Lung (tissue), 12 donors: Measurements from ENCODE around the gene CALHM6. TPM values are rescaled to one million over a fixed set of nuclear protein-coding genes. Genes with fewer than 3 reads are reported as not detected.

Experiments
- ATAC-seq: fragments of 200-7000 bp; cut with Tn5 transposase; one replicate; pipeline ENCODE4 v1.9.1; 2020; ENCODE audit warnings: moderate number of reproducible peaks; ENCODE audit not compliant: insufficient read depth, low FRiP score
- DNase-seq, 3 donors: peaks; one replicate each; pipeline ENCODE4 v3.0.0-alpha.2; 2013 to 2017
- H3K27ac ChIP-seq, 2 donors: one replicate each; pipeline ENCODE4 v1.5.1; 2013; ENCODE audit warnings: mild to moderate bottlenecking in 2 of 2, moderate library complexity in 2 of 2, control low read depth in 1 of 2, inconsistent platforms in 1 of 2, low read depth in 1 of 2, low read length in 1 of 2
- H3K27me3 ChIP-seq, 3 donors: one replicate each; pipeline ENCODE4 v1.5.1; 2013; ENCODE audit warnings: low read length in 2 of 3; ENCODE audit not compliant: control insufficient read depth in 3 of 3, insufficient read depth in 3 of 3
- H3K36me3 ChIP-seq, 4 donors: one replicate each; pipeline ENCODE4 v1.5.1; 2013; ENCODE audit warnings: low read length in 4 of 4, mild to moderate bottlenecking in 1 of 4, moderate library complexity in 1 of 4; ENCODE audit not compliant: control insufficient read depth in 4 of 4, insufficient read depth in 4 of 4
- H3K4me1 ChIP-seq, 5 donors: one replicate each; pipeline ENCODE4 v1.5.1; 2013; ENCODE audit warnings: low read length in 5 of 5, mild to moderate bottlenecking in 2 of 5, moderate library complexity in 1 of 5; ENCODE audit not compliant: control insufficient read depth in 5 of 5, insufficient read depth in 5 of 5
- H3K4me3 ChIP-seq: one replicate; pipeline ENCODE4 v1.5.1; 2013; ENCODE audit warnings: mild to moderate bottlenecking, control low read depth, moderate library complexity
- H3K9ac ChIP-seq, 2 donors: one replicate each; pipeline ENCODE4 v1.5.1; 2013; ENCODE audit warnings: low read length in 2 of 2, control low read depth in 1 of 2; ENCODE audit not compliant: insufficient read depth in 1 of 2
- H3K9me3 ChIP-seq, 4 donors: one replicate each; pipeline ENCODE4 v1.5.1; 2013; ENCODE audit warnings: low read length in 3 of 4, mild to moderate bottlenecking in 1 of 4, moderate library complexity in 1 of 4; ENCODE audit not compliant: control insufficient read depth in 4 of 4, insufficient read depth in 3 of 4
- CTCF ChIP-seq: IDR thresholded peaks from 2 replicates; pipeline ENCODE4 v1.5.1; 2012; ENCODE audit warnings: mild to moderate bottlenecking; ENCODE audit errors: control extremely low read depth, extremely low read depth
- WGBS, 2 donors: extraction: QIAGEN DNeasy Blood & Tissue Kit; methylation state at CpG; one replicate each; pipeline ENCODE4 v1.1.7; 2013; 5-methylcytosine and 5-hydroxymethylcytosine counted together
- polyA plus RNA-seq, 2 donors: library from polyadenylated mRNA; stranded (reverse); fragments of 200-250 nt; gene quantifications; one replicate each; pipeline ENCODE4 v1.2.1, GENCODE V29; 2013
- total RNA-seq, 2 donors: library from RNA; depleted of rRNA in 1 of 2; stranded (reverse); fragments of >200 nt in 1 of 2; gene quantifications; one replicate each; pipeline ENCODE4 v1.2.1, GENCODE V29; 2014 to 2021
- donor health status: control.
- donor health status: control.
- donor health status: Bipolar disorder and iron deficiency.
- donor health status: healthy.
- donor health status: DM: yes; HTN: yes; CAD: no.

CALHM6 gene
- total and polyA plus RNA-seq, 4 donors: 2.1 to 20.8 (median 7.6) TPM

- 4 to 11% methylated on average over 84 of the region's 84 CpGs for WGBS, 2 donors
- no peak overlapping the region for H3K27ac ChIP-seq
- DNase-seq (peak; percentile 70 to 83 (median 71)), ATAC-seq (peak; percentile 48)
- H3K27me3 ChIP-seq: no peaks in the 10 kb centered on the region
- no peak overlapping the region for H3K9ac ChIP-seq
- H3K9me3 ChIP-seq: peaks cover 0 to 1% (median 0%) of the 10 kb centered on the region in 4 donors
- no peak for TF ChIP-seq CTCF
- H3K36me3 ChIP-seq: no peaks in the 10 kb centered on the region
- peak overlapping the region; percentile 41 for H3K4me3 ChIP-seq
- H3K4me1 ChIP-seq: peaks cover 0 to 24% (median 7%) of the 10 kb centered on the region in 5 donors
Measured at GRCh38 chr6:116461932-116462885, 1.0 kb downstream of the CALHM6 start.

GRCh38 chr6:116463301-116463700 lies 2.1 kb downstream of the CALHM6 start:
- no peak overlapping the region for H3K4me3 ChIP-seq
- H3K27ac ChIP-seq: no peak overlapping the region

GRCh38 chr6:116465246-116465645 lies 4.1 kb downstream of the CALHM6 start:
- no peak for TF ChIP-seq CTCF
- Histone ChIP-seq H3K9me3 (peaks cover 0 to 1% (median 0%) of the 10 kb centered on the region in 4 donors), H3K36me3 (no peaks in the 10 kb centered on the region), H3K9ac (no peak overlapping the region), H3K27me3 (no peaks in the 10 kb centered on the region), H3K4me1 (peaks cover 0 to 24% (median 7%) of the 10 kb centered on the region in 5 donors), H3K4me3 (no peak overlapping the region), H3K27ac (no peak overlapping the region)
- 12 to 37% methylated on average over 5 of the region's 5 CpGs for WGBS, 2 donors
- DNase-seq (peak in 2 of 3 donors; percentile 52 to 63), ATAC-seq (no peak)

More at GRCh38 chr6:116463301-116463700, 2.1 kb downstream of the CALHM6 start:
- no peak for ATAC-seq
- 53 to 72% methylated on average over 4 of the region's 4 CpGs for WGBS, 2 donors
- peak in 2 of 3 donors; percentile 71 to 83 for DNase-seq
- Histone ChIP-seq H3K27me3 (no peaks in the 10 kb centered on the region), H3K9me3 (peaks cover 0 to 1% (median 0%) of the 10 kb centered on the region in 4 donors), H3K4me1 (peaks cover 0 to 24% (median 7%) of the 10 kb centered on the region in 5 donors), H3K9ac (no peak overlapping the region), H3K36me3 (no peaks in the 10 kb centered on the region)
- no peak for TF ChIP-seq CTCF
